GM12872 (cell line): ENCODE data around the gene RO60.

Source experiments
- TF ChIP-seq, protein P1 (sequence below): IDR thresholded peaks from 3 replicates; pipeline ENCODE4 v1.5.1; 2011; ENCODE audit warnings: low read depth, mild to moderate bottlenecking, low read length, moderate library complexity; ENCODE audit not compliant: insufficient read depth

Gene RO60

DNA sequence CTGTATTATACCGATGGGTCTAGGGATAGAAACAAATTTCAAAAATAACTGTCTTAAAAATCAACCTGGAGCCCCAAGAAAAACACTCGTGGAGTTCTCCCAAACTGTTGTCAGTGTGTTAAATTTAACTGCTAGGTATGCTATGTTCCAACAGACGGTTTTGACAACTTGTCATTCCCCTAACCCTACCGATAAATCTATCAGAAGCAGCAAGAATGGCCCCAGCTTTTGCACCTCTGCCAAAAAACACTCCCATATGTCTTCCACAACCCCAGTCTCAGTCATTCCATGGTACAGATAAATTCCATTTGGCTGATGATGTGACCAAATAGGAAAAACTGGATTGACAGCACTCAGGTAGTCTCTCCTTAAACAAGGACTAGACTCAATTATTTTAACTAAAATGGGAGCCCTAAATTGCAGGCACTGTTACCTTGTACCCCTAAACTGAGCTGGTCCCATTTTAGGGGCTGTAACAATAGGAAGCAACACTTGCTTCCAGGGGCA is 5.2 kb upstream of the RO60 start:
- TF ChIP-seq, protein P1, sequence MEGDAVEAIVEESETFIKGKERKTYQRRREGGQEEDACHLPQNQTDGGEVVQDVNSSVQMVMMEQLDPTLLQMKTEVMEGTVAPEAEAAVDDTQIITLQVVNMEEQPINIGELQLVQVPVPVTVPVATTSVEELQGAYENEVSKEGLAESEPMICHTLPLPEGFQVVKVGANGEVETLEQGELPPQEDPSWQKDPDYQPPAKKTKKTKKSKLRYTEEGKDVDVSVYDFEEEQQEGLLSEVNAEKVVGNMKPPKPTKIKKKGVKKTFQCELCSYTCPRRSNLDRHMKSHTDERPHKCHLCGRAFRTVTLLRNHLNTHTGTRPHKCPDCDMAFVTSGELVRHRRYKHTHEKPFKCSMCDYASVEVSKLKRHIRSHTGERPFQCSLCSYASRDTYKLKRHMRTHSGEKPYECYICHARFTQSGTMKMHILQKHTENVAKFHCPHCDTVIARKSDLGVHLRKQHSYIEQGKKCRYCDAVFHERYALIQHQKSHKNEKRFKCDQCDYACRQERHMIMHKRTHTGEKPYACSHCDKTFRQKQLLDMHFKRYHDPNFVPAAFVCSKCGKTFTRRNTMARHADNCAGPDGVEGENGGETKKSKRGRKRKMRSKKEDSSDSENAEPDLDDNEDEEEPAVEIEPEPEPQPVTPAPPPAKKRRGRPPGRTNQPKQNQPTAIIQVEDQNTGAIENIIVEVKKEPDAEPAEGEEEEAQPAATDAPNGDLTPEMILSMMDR, result no peak

DNA sequence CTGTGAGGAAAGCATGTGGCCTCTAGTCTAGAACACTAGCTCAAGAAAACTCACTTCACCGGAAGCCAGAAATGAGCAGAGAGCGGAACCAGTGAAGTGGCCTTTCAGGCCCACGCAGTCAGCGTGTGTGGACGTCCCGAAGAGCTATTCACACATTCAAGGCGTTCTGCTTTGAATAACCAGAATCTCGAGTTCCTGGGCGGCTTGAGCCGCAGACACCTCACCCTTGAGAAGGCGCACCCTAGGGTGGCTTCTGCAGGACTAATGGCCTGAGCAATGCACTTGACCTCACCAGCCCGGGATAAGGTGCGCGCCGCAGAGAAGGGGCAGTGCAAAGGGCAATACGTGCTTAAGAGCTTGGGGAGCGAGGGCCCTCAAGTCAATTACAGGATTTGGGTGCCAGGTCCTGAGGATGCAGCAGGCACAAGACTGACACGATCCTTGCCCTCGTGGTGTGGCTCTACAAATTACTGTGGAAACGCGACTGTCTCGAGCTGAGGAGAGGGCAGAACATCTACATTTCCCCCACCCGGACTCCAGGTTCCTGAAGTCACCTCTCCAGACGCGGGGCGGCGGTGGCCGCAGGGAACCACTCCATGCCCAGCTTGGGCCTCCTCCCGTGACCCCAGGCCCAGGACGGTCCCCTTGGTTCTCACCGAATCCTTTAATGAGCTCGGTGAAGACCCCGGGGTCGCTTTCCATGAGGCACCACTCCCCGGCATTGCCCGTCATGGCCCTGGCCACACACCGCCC is 707 bp upstream of the RO60 start:
- TF ChIP-seq, protein P1, result no peak

DNA sequence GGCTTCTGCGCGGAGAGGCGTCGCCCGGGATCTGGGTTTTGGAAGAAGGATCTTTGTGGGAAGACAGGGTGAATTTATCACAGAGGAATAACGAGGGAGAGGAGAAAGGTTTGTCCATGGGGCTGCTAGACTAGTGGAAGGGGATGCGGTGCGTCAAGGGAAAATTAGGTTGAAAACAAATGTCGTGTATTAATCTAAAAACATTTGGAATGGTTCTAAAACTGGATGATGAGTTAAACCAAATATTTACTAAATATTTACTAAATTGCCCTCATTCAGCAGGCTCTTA is 647 bp downstream of the RO60 start:
- TF ChIP-seq, protein P1, result no peak

DNA sequence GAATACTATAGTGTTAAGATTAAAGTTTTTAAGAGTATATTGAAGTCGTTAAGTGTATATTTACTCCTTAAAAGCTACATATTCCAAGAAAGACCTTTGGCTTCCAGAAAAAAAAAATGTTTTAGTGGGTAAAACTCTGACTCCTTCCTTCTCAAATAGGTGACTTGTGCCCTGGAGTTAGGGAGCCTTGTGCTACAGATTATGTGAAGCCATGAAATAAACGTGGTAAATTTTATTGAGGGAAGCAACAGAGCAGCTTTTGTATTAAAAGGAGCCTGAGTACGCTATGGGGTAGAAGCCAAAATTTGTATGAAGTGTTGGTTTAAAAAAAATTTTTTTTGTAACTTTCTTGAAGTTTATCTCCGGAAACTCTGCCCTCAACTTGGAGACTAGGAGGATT is 994 bp downstream of the RO60 start:
- TF ChIP-seq, protein P1, result no peak

DNA sequence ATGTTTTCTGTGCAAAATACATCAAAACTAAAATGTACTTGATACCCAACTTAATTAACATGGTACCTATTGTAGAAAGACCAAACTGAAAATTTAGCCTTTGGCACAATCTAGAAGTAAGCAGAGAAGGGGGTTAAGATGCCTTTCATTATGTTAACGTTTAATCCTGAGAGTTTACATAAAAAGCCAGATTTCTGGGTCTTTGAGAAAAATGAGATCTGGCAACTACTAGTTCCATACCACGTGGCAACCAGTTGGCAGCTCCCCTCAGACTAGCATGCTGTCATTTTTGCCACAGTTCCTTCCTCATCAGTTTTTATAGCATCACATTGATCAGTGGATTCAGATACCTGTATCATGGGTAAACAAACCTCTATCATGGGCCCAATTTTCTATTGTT is 1.5 kb downstream of the RO60 start:
- TF ChIP-seq, protein P1, result no peak

DNA sequence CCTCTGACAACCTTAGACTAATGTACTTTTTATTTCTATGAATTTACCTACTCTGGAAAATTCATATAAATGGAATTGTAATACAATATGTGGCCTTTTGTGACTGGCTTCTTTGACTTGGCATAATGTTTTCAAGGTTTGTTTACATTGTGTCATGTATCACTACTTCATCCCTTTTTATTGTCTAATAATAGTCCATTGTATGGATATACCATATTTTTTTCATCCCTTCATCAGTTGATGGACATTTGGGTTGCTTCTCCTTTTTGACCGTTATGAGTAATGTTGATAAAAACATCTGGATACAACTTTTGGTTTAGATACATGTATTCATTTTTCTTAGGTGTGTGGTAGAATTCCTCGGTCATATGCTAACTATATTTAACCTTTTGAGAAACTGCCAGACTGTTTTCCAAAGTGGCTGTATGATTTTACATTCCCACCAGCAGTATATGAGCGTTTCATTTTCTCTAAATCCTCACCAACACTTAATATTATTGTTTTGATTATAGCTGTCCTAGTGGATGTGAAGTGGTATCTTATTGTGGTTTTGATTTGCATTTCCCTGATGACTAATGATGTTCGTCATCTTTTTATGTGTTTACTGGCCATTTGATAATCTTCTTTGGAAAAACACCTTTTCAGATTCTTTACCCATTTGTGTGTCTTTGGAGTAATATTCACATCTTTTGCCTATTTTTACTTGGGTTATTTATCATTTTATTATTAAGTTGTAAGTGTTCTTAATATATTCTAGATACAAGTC is 3.5 kb downstream of the RO60 start:
- TF ChIP-seq, protein P1, result no peak

DNA sequence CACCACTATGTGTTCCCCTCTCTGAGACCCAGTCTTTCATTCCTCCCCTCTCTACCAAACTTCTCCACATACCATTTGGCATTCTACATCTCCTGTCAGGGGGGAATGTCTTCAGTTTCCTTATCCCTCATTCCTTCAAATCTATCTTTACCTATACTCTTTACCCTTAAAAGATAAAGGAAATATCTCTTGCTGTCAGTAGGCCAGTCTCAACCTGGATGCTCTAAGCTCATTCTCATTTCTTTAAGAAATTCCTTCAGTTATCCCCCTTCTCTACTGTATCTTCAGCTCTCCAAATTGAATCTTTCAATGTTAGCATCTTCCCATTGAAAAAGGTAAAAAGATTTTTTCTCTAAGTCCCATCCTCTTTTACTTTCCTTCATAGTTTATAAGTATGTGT is 6.5 kb downstream of the RO60 start:
- TF ChIP-seq, protein P1, result no peak
